HG03039 (cell line): ENCODE measurements around the gene PSMD1.
"Not testable (repeated sequence)": the region's sequence is repeated elsewhere in the genome, so short reads cannot be mapped to it uniquely, and the experiment has no call there.

Source experiments
- ATAC-seq: cut with Tn5 transposase; IDR thresholded peaks from one replicate; pipeline ENCODE4 v1.9.1; 2021; ENCODE audit warnings: mild to moderate bottlenecking, moderate library complexity; ENCODE audit not compliant: unreplicated experiment

Gene PSMD1

GRCh38 chr2:231140808-231141207 is 84.1 kb downstream of the PSMD1 start:
- not testable (repeated sequence) for ATAC-seq

- ATAC-seq: no peak
Observed at GRCh38 chr2:231144896-231145295, 88.2 kb downstream of the PSMD1 start.

- no peak for ATAC-seq
Observed at GRCh38 chr2:231146665-231147064, 90.0 kb downstream of the PSMD1 start.

DNA sequence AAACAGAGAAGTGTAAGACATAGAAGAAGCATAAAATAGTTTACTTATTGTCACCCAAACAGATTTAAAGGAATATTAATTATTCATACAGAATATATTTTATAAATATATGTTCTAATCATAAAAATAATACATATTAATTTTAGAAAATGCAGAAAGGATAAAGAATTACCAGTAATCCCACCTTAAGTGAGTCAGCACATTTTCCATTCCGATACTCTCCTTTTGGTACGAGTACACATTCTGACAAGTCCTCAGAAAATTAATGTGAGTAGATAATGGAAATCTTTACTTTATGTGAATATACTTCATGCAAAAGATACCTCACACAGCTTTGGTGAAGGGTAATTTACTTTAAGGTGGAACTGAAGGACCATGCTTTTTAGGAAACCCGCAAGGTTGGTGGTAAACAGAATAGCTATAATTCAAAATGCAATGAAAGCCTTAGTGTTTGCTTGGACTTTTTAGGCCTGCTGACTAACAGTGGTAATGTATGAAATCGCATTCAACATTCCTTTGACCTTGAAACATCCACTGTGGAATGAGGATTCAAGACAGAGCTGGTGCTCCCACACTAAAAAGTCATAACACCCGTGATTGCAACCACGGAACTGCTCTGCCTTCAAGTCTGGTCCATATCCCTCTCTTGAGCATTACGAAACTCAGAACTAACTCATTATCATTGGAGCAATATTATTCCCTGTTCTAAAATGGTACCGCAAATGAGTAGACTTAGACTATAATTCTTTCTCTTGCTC is 96.3 kb downstream of the PSMD1 start:
- no peak for ATAC-seq

DNA sequence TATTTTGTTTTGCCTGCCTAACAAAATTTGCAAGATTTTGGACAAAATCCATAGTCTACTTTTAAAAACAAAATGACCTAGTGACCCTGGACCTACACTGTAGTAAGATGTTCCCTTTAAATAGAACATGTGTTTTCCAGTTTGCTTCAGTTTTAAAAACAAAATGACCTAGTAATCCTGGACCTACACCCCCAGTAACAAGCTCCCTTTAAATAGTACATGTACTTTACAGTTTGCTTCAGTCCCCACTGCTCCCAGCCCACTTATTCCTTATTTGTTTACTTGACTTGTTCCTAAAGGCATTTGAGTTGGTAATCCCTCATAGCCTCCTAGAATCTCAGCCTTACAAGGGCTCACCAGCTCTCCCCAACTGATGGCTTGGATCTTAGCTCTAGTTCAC is 102.6 kb downstream of the PSMD1 start:
- no peak for ATAC-seq

DNA sequence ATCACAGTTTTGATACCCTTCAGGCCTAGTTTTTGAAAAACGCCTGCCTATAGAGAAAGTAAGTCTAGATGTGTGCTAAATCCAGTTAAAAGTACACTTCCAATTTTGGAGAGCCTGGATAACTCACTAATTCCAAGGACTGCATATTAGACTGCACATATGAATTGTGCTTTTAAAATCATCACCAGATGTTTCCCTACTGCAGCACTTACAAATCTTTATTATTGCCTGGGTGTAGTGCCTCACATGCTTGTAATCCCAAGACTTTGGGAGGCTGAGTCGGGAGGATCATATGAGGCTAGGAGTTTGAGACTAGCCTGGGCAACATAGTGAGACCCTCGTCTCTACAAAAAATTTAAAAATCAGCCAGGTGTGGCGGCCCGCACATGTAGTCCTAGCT is 104.0 kb downstream of the PSMD1 start:
- no peak for ATAC-seq

- no peak for ATAC-seq
Observed at GRCh38 chr2:231161252-231161839, 104.7 kb downstream of the PSMD1 start.

- no peak for ATAC-seq
Observed at GRCh38 chr2:231161877-231162329, 105.2 kb downstream of the PSMD1 start.

- no peak for ATAC-seq
Observed at GRCh38 chr2:231163011-231163410, 106.3 kb downstream of the PSMD1 start.

- no peak for ATAC-seq
Observed at GRCh38 chr2:231163414-231164095, 106.9 kb downstream of the PSMD1 start.

GRCh38 chr2:231167745-231168459 is 111.2 kb downstream of the PSMD1 start:
- ATAC-seq: no peak

- ATAC-seq: no peak
Observed at GRCh38 chr2:231168460-231169139, 111.9 kb downstream of the PSMD1 start.

DNA sequence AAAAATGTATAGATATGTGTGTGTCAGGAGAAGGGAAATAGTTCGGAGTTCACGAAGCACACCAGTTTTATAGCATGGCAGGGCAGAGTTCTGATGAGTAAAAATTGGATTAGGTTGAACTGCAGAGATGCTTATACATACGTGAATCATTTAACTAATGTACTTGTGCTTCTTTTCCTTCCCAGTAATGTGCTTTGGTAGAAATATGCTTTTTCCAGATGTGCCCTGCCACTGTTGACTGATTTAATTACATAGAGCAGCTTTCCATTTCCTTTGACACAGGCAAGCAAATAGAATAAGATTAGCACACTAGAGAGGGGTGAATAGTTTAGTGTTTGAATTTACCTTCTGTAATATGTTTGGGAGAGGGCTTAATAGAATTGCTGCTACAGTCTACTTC is 112.8 kb downstream of the PSMD1 start:
- no peak for ATAC-seq

DNA sequence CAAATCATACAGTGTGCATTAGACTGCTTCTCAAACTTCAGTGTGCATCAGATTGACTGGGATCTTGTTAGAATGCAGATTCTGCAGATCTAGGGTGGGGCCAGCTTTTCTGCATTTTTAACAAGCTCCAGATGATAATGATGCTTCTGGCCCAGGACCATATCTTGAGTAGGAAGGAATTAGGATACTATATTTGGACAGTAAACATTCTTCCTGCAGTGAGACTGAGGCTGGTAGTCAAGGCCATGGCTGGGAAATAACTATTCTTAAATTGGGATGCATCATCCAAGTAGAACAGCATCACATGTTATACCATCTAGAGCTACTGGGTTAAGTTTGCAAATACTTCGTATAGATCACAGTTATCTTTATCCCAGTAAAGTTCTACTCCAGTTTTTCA is 113.4 kb downstream of the PSMD1 start:
- ATAC-seq: no peak

DNA sequence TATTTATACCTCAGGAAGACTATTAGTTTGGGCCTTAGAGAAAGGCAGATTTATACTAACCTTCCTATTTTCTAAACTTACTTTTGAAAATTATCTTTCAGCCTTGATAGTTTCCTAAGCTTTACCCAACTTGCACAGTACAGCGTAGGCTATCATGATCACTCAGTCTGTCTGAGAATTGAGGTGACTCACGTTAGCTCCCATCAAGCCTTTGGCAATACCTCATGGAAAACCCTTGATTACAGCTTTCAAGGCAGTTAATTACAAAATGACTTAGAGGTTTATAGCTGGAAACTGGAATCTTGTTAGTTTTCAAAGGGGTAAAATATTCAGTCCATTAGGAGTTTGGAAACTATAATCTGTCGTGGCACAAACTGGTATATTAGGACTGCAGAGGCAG is 115.4 kb downstream of the PSMD1 start:
- no peak for ATAC-seq

DNA sequence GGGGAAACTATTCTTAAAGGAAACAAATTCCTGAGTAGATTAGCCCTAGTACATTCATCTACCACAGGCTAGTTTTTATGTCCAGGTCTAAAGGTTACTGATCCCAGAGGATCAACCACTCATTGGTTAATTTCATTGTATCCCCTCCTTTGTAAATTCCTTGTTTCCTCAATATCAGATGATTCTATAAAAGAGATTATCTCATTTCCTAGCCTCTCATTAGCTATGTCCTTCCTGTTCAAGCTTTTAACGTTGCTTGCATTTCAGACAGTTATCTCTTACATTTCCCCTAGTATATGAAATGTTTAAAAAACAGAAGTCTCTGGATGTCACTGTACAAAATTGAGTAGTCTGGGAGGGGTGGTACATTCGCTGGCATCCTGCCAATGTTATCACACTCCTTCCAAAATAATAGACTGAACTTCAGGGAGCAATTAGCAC is 117.6 kb downstream of the PSMD1 start:
- ATAC-seq: no peak

DNA sequence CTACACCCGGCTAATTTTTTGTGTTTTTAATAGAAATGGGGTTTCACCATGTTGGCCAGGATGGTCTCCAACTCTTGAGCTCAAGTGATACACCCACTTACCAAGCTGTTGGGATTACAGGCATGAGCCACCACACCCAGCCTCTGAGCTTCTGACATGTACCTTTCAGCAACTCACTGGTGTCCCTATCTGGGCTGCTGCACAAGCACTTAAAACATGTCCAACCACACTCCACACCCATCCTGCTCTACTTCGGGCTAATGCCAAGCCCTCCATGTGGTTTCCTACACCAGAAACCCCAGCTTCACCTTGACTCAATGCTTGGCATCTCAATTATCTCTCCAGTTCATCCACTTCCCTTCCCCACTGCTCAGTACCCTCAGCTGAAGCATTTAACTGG is 119.4 kb downstream of the PSMD1 start:
- no peak for ATAC-seq

DNA sequence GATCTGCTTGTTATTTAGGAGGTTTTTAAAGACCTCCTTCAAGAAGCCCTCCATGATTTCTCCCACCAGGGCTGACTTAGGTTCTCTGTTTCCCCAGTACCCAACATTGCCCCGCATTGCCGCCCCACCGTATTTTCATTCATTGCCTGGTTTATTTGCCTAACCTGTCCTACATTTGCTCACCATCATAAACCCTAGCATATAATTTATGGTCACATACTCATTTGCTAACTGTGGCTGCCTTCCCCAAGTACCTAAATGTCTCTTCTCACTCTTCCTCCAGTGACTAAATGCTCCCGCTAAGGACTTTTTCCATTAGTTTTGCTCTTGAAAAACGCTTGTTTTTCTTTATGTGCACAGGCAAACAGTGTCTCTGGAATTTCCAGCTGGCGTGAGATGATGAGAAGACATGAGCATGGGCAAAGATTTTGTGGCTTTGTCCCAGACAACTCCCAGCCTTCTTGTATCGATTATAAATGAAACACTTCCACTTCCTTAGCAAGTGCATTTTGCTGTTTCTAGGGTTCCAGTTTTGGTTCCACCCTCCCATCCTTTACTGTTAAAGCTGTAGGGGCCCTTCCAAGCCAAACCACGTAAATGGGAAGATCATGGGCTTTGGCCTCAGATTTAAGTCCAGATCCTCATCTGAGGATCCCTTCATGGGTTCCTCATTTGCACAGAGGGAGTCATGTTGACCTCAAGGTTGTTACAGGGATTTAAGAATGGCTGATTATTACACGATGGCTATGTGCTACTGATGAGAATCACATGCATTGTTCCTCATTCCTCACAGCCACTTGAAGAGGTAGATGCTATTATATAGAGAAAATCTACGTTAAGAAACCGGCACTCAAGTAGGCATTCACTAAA is 120.7 kb downstream of the PSMD1 start:
- ATAC-seq: no peak

GRCh38 chr2:231178805-231179204 is 122.1 kb downstream of the PSMD1 start:
- not testable (repeated sequence) for ATAC-seq
